ENCODE data around the gene DGKB.

GRCh38 chr7:14395860-14396259 is 506.7 kb downstream of the DGKB start:
- TF ChIP-seq CTCF (IDR thresholded peaks at IDR 0.05), result no peak
- no peak for TF ChIP-seq POLR2A (IDR thresholded peaks at IDR 0.05)
